ENCODE data around the gene CARM1.

- TF ChIP-seq GATA2 (IDR thresholded peaks at IDR 0.05; ENCODE audit: low read depth, low read length): no peak
- TF ChIP-seq GATA3 (IDR thresholded peaks at IDR 0.05; ENCODE audit: low read depth, low read length): no peak
Observed at GRCh38 chr19:10945264-10945663, 73.9 kb downstream of the CARM1 start.
